Peyer's patch (tissue), 4 donors: ENCODE results near the gene GNAS.

Source experiments
- POLR2A ChIP-seq, 2 donors: fragments of 450-650 bp; IDR thresholded peaks; one replicate each; pipeline ENCODE4 v1.5.1; 2017; ENCODE audit warnings: antibody characterized with exemption in 2 of 2, mild to moderate bottlenecking in 2 of 2, moderate library complexity in 2 of 2
- TF ChIP-seq, protein P1 (sequence below), 6 experiments: fragments of 450-650 bp in 4 of 6; fragments of 200-600 bp in 2 of 6; sonication (generic) in 1 of 6; IDR thresholded peaks; one replicate each; pipeline ENCODE4 v1.5.1; 2017 to 2019; ENCODE audit warnings: antibody characterized with exemption in 6 of 6, mild to moderate bottlenecking in 3 of 6, moderate library complexity in 1 of 6

DNA sequence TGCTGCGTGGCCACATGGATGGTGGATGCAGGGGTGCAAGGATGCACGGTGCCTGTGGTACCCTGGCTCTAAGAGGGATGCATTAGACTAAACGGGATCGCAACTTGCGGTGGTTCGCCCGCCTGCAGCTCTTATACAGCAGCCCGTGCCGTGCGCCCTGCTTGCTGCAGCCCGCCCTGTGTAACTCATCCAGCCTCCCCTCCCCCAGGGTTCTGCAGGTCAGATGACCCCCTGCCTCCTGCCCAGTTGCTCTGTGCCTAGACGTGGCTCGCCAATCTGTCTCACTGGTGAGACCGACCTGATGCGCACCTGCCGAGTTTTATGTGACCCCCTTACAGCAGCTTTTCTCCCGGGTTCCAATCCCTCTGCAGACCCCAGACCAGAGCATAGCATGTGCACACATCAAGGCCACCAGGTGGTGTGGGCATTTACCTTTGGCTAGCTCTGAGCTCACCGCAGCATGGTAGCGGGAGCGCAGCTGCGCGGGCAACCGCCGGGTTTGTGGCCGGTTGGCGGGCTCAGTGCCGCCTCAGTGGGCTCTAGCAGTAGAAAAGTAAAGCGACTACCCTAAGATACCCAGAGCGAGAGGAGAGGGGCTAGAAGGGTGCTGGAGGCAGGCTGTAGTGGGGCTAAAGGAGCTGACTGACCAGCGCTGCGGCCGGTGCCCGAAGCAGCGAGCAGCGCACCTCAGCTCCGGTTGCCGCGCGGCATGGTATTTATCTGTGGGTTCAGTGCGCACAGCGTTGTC, 1.1 kb upstream of the GNAS start:
- TF ChIP-seq, protein P1, sequence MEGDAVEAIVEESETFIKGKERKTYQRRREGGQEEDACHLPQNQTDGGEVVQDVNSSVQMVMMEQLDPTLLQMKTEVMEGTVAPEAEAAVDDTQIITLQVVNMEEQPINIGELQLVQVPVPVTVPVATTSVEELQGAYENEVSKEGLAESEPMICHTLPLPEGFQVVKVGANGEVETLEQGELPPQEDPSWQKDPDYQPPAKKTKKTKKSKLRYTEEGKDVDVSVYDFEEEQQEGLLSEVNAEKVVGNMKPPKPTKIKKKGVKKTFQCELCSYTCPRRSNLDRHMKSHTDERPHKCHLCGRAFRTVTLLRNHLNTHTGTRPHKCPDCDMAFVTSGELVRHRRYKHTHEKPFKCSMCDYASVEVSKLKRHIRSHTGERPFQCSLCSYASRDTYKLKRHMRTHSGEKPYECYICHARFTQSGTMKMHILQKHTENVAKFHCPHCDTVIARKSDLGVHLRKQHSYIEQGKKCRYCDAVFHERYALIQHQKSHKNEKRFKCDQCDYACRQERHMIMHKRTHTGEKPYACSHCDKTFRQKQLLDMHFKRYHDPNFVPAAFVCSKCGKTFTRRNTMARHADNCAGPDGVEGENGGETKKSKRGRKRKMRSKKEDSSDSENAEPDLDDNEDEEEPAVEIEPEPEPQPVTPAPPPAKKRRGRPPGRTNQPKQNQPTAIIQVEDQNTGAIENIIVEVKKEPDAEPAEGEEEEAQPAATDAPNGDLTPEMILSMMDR (IDR thresholded peaks at IDR 0.05): no peak
- no peak for TF ChIP-seq POLR2A (IDR thresholded peaks at IDR 0.05)
